K562 (cell line): ENCODE data around the gene PIP4K2A. TPM values are rescaled to one million over a fixed set of nuclear protein-coding genes. Genes with fewer than 3 reads are reported as not detected.

Experiments
- polyA plus RNA-seq, 8 experiments: library from polyadenylated mRNA; depleted of rRNA in 4 of 8; stranded (reverse) in 5 of 8; unstranded in 3 of 8; fragments of >200 nt; fragmentation: Nextera tagmentation in 2 of 8; fragmentation: Illumina TruSeq in 1 of 8; extraction: Ambion mirVana in 2 of 8; extraction: Trizol in 1 of 8; gene quantifications; 2 replicates each; pipeline versions ENCODE4 v1.2.1 to v1.2.3, GENCODE V29; 2011 to 2014; ENCODE audit warnings: inconsistent platforms in 1 of 8, missing spikeins in 1 of 8
- total RNA-seq, 7 experiments: library from RNA; depleted of rRNA in 6 of 7; stranded (reverse); fragments of >200 nt in 6 of 7; fragmentation: Illumina TruSeq in 2 of 7; extraction: Trizol in 2 of 7; gene quantifications; 2 replicates each; pipeline versions ENCODE4 v1.2.1 to v1.2.3, GENCODE V29; 2011 to 2021; ENCODE audit warnings: low replicate concordance in 1 of 7
- TF ChIP-seq, protein P1 (sequence below): fragments of 450-650 bp; IDR thresholded peaks from 2 replicates; pipeline ENCODE4 v1.6.1; 2016; ENCODE audit warnings: low read depth

Gene PIP4K2A
- total and polyA plus RNA-seq, 9 of the 15 experiments (the other 6 are each of a cell fraction or from before 2014, with no cell fraction given): 35.6 to 117 (median 71.9) TPM

DNA sequence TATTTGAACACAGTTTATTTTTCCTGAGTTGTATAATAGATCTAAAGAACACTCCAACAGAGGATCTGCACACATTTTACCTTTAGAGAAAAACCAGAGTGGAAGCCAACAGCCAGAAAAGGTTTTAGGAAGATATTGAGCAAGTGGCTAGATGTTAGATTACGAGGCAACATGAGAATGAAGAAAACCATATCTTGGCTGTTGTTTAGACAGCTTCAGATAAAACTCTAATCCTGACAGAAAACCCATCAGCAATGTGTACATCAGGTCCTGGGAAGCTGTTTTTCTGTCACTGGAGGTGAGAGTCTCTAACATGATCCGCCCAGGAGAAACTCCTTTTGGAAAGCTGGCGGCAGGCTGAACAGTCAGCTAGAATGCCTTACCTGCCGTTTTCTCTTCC is 209.6 kb downstream of the PIP4K2A start (continued):
- TF ChIP-seq, protein P1, sequence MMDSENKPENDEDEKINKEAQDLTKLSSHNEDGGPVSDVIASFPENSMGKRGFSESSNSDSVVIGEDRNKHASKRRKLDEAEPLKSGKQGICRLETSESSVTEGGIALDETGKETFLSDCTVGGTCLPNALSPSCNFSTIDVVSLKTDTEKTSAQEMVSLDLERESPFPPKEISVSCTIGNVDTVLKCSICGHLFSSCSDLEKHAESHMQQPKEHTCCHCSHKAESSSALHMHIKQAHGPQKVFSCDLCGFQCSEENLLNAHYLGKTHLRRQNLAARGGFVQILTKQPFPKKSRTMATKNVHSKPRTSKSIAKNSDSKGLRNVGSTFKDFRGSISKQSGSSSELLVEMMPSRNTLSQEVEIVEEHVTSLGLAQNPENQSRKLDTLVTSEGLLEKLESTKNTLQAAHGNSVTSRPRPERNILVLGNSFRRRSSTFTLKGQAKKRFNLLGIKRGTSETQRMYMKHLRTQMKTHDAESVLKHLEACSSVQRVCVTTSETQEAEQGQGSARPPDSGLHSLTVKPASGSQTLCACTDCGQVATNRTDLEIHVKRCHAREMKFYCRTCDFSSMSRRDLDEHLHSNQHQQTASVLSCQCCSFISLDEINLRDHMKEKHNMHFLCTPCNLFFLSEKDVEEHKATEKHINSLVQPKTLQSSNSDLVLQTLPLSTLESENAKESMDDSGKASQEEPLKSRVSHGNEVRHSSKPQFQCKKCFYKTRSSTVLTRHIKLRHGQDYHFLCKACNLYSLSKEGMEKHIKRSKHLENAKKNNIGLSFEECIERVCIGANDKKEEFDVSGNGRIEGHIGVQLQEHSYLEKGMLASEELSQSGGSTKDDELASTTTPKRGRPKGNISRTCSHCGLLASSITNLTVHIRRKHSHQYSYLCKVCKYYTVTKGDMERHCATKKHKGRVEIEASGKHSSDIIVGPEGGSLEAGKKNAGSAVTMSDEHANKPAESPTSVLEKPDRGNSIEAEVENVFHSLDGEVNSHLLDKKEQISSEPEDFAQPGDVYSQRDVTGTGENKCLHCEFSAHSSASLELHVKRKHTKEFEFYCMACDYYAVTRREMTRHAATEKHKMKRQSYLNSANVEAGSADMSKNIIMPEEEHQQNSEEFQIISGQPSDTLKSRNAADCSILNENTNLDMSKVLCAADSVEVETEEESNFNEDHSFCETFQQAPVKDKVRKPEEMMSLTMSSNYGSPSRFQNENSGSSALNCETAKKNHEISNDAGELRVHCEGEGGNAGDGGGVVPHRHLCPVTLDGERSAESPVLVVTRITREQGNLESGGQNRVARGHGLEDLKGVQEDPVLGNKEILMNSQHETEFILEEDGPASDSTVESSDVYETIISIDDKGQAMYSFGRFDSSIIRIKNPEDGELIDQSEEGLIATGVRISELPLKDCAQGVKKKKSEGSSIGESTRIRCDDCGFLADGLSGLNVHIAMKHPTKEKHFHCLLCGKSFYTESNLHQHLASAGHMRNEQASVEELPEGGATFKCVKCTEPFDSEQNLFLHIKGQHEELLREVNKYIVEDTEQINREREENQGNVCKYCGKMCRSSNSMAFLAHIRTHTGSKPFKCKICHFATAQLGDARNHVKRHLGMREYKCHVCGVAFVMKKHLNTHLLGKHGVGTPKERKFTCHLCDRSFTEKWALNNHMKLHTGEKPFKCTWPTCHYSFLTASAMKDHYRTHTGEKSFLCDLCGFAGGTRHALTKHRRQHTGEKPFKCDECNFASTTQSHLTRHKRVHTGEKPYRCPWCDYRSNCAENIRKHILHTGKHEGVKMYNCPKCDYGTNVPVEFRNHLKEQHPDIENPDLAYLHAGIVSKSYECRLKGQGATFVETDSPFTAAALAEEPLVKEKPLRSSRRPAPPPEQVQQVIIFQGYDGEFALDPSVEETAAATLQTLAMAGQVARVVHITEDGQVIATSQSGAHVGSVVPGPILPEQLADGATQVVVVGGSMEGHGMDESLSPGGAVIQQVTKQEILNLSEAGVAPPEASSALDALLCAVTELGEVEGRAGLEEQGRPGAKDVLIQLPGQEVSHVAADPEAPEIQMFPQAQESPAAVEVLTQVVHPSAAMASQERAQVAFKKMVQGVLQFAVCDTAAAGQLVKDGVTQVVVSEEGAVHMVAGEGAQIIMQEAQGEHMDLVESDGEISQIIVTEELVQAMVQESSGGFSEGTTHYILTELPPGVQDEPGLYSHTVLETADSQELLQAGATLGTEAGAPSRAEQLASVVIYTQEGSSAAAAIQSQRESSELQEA: no peak
